Endometrial microvascular endothelial cells (primary cell): Measurements from ENCODE around the gene GSTP1. TPM values are rescaled to one million over a fixed set of nuclear protein-coding genes. Genes with fewer than 3 reads are reported as not detected.
"Not testable (repeated sequence)": the region's sequence is repeated elsewhere in the genome, so short reads cannot be mapped to it uniquely, and the experiment has no call there.

Experiments used
- in situ Hi-C: cut with HindIII; loops from 2 replicates; pipeline ENCODE4 v1.10.0; 2017; ENCODE audit warnings: low sequenced_read_pairs, low pct_unique_long_range_greater_than_20kb; ENCODE audit errors: inconsistent ontology term
- total RNA-seq: library from RNA; depleted of rRNA; stranded (reverse); fragments of >200 nt; gene quantifications from one replicate; pipeline ENCODE4 v1.2.3, GENCODE V29; 2015; ENCODE audit errors: inconsistent ontology term

Gene GSTP1
- total RNA-seq, 1 donor from 2014 or later: 1,295 TPM

DNA sequence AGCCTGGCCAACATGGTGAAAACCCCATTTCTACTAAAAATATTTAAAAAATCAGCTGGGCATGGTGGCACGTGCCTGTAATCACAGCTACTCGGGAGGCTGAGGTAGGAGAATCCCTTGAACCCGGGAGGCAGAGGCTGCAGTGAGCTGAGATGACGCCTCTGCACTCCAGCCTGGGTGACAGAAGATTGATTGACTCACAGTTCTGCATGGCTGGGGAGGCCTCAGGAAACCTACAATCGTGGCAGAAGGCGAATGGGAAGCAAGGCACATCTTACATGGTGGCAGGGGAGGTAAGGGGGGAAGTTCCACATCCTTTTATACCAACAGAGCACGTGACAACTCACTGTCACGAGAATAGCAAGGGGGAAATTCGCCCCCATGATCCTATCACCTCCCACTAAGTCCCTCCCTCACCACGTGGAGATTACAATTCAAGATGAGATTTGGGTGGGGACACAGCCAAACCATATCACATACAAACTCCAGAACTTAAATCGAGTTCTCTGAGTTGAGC is 5.3 kb downstream of the GSTP1 start:
- in situ Hi-C loops: not testable (repeated sequence)

DNA sequence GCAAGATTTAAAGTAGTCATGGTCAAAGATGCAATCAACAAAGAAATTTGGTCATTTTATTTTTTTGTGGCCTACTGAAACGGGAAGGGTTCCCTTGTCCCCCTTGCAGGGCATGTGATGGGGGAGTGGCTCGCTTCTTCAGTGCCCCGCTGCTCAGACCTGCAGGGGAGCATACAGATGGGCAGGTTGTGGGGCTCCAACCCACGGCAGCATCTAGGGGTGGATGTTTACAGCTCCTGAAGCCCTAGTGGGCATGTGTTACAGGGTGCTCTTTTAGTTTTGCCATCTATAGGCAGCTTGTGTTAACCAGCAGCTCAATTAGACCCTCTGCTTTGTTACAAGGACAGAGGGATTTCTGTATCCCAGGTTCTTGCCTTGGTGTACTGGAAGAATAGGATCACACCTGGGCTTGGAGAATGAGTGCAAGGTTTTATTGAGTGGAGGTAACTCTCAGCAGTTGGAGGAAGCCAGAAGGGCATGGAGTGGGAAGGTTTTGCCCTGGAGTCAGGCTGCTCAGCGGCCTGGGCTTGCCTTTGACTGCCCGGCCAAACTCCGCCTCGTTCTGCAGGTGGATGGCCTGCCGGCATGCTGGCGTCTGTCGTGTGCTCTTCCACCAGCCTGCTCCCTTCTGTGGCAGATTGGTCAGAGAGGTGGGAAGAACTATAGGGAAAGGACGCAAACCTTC is 9.4 kb downstream of the GSTP1 start:
- in situ Hi-C loops: no loop called here

DNA sequence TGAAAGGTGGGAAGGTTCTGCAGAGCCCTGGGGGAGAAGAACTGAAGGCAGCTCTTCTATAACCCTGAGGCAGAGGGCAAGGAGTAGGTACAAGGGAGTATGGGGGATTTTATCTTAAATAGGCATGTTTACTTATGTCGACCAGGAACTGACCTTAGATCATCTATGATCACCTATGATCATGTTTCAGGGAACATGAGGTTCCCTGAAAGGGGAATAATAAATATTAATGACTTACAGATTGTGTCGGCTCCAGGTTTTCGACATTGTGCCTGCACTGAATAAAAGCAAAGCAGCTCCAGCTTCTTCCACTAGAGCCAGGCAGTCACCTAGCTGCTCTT is 9.9 kb downstream of the GSTP1 start:
- in situ Hi-C loops: no loop called here

DNA sequence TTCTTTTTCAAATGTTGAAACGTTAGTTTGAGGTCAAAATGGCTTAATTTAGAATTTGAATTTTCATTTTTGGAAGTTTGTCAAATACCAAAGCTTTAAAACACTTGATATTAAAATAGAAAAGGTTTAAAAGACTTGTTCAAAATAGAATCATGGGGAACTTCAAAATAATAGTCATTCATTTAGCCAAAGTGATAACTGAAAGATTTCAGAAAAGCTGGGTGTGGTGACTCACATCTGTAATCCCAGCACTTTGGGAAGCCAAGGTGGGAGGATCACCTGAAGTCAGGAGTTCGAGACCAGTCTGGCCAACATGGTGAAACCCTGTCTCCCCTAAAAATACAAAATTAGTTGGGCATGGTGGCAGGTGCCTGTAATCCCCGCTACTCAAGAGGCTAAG is 10.9 kb downstream of the GSTP1 start:
- in situ Hi-C loops: no loop called here

DNA sequence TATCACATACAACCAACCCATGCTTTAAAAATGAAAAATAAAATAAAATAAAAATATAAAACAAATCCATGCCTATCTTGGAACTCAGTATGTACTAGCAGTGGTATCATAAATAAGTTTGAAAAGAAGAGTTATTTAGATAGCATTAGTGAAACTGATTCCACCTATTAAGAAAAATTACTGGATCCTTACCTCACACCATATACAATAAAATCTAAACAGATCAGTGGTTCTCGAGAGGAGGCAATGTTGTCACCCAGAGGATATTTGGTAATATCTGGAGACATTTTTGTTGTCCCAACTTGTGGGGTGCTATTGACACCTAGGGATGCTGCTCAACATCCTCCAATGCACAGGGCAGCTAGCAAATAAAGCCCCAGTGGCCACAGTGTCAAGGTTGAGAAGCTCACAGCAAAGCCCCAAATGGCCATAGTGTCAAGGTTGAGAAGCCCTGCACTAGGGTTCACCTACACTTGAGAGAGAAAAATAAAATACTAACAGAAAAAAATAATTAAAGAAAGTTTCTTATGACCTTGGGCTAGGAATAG is 13.2 kb downstream of the GSTP1 start:
- in situ Hi-C loops: no loop called here

DNA sequence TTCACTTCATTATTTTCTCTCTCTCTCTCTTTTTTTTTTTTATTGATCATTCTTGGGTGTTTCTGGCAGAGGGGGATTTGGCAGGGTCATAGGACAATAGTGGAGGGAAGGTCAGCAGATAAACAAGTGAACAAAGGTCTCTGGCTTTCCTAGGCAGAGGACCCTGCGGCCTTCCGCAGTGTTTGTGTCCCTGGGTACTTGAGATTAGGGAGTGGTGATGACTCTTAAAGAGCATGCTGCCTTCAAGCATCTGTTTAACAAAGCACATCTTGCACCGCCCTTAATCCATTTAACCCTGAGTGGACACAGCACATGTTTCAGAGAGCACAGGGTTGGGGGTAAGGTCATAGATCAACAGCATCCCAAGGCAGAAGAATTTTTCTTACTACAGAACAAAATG is 13.8 kb downstream of the GSTP1 start:
- in situ Hi-C loops: not testable (repeated sequence)

DNA sequence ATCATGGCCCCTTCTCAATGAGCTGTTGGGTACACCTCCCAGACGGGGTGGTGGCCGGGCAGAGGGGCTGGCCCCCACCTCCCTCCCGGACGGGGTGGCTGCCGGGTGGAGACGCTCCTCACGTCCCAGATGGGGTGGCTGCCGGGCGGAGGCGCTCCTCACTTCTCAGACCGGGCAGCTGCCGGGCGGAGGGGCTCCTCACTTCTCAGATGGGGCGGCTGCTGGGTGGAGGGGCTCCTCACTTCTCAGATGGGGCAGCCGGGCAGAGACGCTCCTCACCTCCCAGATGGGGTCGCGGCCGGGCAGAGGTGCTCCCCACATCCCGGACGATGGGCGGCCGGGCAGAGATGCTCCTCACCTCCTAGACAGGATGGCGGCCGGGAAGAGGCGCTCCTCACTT is 14.4 kb downstream of the GSTP1 start:
- in situ Hi-C loops: not testable (repeated sequence)

DNA sequence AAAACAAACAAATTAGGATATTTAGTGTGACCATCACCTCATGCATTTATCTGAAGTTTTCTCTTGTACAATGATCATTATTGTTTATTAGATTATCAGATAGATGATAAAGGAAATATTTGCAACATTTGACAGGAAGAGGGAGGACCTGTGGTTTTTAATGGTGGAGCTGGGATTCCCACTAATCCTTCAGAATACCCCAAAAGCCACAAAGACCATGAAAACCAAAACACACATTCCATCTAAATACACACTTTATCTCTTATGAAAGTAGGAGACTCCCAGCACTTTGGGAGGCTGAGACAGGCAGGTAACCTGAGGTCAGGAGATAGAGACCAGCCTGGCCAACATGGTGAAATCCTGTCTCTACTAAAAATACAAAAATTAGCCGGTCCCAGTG is 15.5 kb downstream of the GSTP1 start:
- in situ Hi-C loops: no loop called here

DNA sequence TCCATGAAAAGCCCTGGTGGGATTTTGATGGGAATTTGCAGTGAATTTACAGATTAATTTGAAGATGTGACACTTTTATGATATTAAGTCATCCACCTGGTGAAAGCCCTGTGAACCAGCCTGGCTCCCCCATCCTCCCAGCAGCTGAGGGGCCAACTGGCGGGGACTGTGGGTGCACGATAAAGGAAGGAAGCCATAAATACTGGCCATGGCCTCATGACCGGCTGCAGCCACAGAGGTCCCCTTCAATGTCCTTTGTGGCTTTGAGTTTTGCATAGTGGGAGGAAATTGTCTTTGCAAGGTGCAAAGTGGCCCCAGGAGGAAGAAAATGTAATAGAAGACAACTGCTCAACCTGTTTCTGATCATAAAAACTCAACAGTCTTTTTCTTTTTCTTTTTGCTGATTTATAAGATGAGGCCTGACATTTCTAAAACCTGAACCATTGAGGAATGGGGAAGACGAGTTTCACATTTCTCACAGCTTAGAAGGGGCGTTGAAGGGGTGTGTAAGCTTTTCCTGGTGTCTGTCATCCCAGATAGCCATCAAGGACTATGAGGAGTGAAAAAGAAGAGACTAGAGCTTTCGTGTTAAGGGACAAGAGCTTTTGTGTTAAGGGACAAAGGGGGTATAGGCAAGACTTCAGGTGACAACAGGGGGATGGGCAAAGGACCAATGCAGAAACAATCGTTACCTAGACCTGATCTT is 16.9 kb downstream of the GSTP1 start:
- in situ Hi-C loops: no loop called here

DNA sequence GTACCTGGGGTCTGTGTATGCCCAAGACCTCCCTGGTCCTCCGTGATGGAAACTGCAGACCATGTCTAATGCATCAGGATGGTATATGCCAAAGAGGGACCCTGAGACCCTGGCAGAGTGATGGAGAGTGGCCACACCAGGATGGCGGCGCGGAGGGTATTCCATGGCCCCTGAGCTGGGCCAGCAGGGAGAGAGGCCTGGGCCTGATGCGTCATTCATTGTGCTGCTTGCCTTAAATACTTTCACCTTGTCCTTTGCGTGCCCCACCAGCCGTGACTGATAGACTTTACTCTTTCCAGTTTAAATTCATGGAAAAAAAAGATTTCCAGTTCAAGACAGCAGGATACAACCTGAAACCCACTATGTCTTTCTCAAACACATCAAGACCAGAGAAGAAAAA is 17.5 kb downstream of the GSTP1 start:
- in situ Hi-C loops: no loop called here

DNA sequence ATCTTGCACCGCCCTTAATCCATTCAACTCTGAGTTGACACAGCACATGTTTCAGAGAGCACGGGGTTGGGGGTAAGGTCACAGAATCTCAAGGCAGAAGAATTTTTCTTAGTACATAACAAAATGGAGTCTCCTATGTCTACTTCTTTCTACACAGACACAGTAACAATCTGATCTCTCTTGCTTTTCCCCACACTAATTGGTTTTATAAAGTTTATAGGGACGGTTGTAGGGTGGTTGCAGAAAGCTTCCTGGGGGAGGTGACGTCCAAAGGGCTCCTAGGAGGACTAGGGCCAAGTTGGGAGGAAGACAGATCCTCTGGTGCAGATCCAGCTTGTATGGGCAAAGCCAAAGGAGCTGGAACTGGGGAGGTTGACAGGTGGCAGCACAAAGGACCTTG is 20.5 kb downstream of the GSTP1 start:
- in situ Hi-C loops: not testable (repeated sequence)

DNA sequence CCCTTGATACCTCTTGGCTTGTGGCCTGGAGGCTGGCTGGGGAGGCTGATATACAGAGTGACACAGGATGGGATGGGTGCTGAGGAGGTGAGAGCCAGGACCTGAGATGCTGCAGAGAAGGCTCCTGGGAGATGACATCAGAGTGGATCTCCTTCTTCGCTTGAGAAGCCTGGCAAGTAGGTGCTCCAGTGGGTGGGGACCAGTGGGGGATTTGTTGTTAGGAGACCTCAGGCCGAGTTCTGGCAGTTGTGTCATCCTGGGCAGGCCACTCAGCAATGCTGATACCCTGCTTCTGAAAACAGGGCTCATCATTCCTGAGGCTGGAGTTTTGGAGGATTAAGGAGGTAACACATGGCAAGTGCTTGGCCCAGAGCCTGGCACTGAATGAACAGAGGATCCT is 21.2 kb downstream of the GSTP1 start:
- in situ Hi-C loops: no loop called here

DNA sequence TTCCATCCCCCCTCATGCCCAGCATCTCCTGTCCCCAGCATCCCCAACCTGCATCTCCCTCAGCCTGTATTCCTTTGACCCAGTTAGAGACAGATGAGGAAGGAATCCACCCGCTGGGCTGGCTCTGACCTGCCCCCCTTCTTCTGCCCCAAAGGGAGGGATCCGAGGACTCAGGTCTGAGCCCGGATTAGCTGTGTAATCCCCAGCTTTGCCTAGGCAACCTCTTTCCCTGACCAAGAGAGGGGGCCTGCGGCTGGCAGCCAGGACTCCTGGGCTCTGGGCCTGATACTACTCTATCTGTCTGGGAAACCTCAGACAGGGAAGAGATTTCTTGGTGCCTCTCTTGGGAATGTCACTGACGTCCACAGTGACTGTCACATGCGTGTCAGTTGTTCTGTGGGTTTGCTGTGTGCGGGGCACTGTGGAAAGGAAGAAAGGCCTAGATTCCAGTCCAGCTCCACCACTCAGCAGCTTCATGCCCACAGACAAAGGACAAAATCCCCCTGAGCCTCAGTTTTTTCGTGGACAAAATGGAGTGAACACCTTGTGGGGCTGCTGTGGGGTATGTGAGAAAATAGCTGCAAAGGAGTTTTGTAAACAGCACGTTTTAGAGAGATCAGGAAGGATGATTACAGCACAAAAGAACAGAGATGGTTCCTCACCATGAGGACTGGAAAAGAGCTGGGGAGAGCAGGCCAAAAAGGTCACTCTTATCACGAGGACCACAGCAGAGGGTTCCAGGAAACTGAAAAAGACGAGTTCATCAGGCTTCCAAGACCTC is 21.8 kb downstream of the GSTP1 start:
- in situ Hi-C loops: no loop called here

DNA sequence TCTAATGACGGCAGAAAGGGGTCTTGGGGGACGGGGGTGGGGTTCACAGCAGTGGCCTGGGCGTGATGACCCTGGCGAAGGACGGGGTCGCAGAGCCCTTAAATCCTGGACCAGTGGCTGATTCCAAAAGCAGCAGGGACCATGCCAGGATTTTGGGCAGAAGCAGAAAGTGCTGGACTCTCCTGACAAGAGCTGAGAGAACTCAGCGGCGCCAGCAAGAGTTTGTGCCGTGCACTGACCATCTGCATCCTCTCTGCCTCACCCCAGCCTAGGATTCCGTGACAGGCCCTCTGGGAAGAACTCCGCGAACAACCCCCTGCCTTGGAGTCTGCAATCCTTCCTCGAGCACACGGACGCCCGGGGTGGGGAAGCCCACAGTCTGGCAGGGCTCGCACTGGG is 22.5 kb downstream of the GSTP1 start:
- in situ Hi-C loops: no loop called here

DNA sequence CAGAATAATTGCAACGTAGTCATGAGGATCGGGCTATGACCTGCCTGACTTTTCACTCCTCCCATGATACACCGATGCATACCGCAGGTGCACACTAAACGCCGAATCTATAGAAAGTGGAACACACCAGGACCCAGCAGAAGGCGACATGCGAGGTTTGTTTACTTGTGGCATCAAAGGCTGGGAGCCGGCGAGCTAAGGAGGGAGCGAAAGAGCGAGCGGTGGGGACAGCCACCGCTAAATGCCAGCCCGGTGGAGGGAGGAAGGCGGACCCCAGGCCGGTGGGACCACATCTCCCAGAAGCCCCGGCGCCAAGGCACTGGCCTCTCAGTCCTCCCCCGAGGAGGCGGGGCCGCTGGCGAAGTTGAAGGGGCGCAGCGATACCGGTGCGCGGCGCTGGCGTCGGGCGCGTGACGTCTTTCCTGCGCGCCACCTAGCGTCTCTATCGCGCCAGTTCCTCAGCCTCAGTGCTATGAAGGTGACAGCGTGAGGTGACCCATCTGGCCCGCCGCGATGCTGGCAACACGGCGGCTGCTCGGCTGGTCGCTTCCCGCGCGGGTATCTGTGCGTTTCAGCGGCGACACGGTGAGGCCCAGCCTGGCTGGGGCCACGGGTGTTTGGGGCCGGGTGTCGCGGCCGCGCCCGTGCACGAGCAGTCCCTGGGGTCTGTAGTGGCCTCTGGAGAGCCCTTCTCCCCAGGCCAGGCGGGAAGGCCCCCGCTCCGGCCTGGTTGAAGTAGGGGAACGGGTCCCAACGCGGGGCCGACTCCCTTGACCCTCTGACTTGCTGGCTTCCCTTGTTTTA is 23.1 kb downstream of the GSTP1 start, which contains the start of gene NDUFV1:
TSS of gene NDUFV1 (plus strand) at position 445 of the 804 bp plus-strand sequence. CDS start at position 514, 69 bp downstream.
- in situ Hi-C loops: no loop called here

DNA sequence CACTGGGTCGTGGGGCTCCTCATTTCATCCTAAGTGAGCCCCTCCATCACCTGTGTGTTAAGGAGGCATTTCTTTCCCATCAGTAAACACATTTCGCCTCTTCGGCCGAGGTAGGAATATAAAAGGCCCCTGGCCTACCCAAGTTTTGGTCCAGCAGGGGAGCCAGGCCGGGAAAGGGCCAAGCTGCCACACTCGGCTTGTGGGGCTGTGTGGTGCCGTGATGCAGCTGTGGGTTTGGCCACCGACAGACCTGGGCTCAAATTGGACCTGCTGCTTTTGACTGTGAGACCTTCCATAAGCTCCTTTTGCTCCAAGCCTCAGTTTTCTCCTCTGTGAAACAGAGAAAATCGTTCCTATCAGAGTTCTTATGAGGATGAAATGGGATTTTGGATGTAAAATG is 23.9 kb downstream of the GSTP1 start:
- in situ Hi-C loops: no loop called here

DNA sequence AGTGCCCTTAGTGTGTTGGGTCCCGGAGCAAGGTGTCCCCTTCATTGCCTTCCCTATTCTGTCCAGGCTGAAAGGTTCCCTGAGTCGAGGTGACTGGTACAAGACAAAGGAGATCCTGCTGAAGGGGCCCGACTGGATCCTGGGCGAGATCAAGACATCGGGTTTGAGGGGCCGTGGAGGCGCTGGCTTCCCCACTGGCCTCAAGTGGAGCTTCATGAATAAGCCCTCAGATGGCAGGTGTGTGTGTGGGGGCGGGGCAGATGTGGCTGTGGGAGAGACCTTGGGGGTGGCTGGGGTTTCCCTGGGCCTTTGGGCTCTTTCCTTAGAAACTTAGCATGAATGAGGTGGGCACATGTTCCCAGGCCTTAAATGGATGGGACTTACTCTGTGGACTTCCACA is 24.9 kb downstream of the GSTP1 start:
- in situ Hi-C loops: no loop called here

DNA sequence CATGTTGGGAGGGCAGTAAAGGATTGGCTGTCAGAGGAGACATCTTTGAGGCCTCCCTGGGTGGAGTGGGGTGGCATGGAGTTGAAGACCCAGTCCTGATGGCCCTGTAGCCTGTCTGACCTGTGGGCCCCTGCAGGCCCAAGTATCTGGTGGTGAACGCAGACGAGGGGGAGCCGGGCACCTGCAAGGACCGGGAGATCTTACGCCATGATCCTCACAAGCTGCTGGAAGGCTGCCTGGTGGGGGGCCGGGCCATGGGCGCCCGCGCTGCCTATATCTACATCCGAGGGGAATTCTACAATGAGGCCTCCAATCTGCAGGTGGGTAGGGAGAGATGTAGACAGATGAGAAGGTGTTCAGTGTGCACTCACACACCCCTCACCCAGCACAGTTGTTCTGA is 25.7 kb downstream of the GSTP1 start:
- in situ Hi-C loops: no loop called here
